Measurements from ENCODE around the gene NR2F2.

- TF ChIP-seq CTCF (IDR thresholded peaks at IDR 0.05) (no peak), POLR2A (IDR thresholded peaks at IDR 0.05) (no peak)
These were observed 25.2 kb downstream of the NR2F2 start for GRCh38 chr15:96355568-96356187.
